Left lung (tissue), 10 donors: ENCODE results near the gene FNBP1L. TPM values are rescaled to one million over a fixed set of nuclear protein-coding genes. Genes with fewer than 3 reads are reported as not detected.

ENCODE experiments used
- ATAC-seq: fragments of 200-7000 bp; cut with Tn5 transposase; one replicate; pipeline ENCODE4 v1.9.1; 2020; ENCODE audit warnings: moderate library complexity
- DNase-seq, 4 donors: peaks; one replicate each; pipeline ENCODE4 v3.0.0-alpha.2; 2013 to 2020
- H3K27ac ChIP-seq, 2 donors: fragments of 200-600 bp; sonication (generic) in 1 of 2; one replicate each; pipeline versions ENCODE4 v1.5.0 to v1.8.0; 2020 to 2021
- H3K27me3 ChIP-seq, 2 donors: fragments of 200-600 bp; sonication (generic) in 1 of 2; one replicate each; pipeline versions ENCODE4 v1.5.0 to v1.8.0; 2020 to 2021
- H3K36me3 ChIP-seq, 2 donors: fragments of 200-600 bp; sonication (generic) in 1 of 2; one replicate each; pipeline versions ENCODE4 v1.5.0 to v1.8.0; 2020 to 2021
- H3K4me1 ChIP-seq, 2 donors: fragments of 200-600 bp; one replicate each; pipeline ENCODE4 v1.8.0; 2021
- H3K4me3 ChIP-seq, 2 donors: fragments of 200-600 bp; sonication (generic) in 1 of 2; one replicate each; pipeline versions ENCODE4 v1.5.0 to v1.8.0; 2020 to 2021; ENCODE audit warnings: mild to moderate bottlenecking in 1 of 2
- H3K9me3 ChIP-seq, 2 donors: fragments of 200-600 bp; sonication (generic) in 1 of 2; one replicate each; pipeline versions ENCODE4 v1.5.0 to v1.8.0; 2020 to 2021
- CTCF ChIP-seq, 2 donors: fragments of 200-600 bp; sonication (generic) in 1 of 2; IDR thresholded peaks; one replicate each; pipeline versions ENCODE4 v1.5.0 to v1.8.0; 2021; ENCODE audit warnings: antibody characterized with exemption in 2 of 2
- intact Hi-C, 2 donors: fragments of 100-400 bp; cut with DNase I; formaldehyde crosslinking; loops; one replicate each; pipeline versions ENCODE4 v1.11.2 to v1.14.2; 2022
- polyA plus RNA-seq, 6 donors: library from polyadenylated mRNA; unstranded; fragments of 120-200 nt; gene quantifications; one replicate each; pipeline ENCODE4 v1.2.1, GENCODE V29; 2013; ENCODE audit not compliant: insufficient read length in 6 of 6
- total RNA-seq, 2 donors: library from RNA; stranded (reverse); fragmentation: NEBNext Ultra II Directional; extraction: Animal tissue kit (Norgen Biotek cat#: 25700); gene quantifications; one replicate each; pipeline ENCODE4 v1.2.1, GENCODE V29; 2021
- donor health status: DM: no; HTN: yes; CAD: no.
- donor health status: DM: no; HTN: no; CAD: no.

The FNBP1L gene
- total and polyA plus RNA-seq, 8 donors, result 26.9 to 126 (median 112) TPM

GRCh38 chr1:93495911-93496310 lies 48.0 kb downstream of the FNBP1L start:
- intact Hi-C loops, result no loop called here
- Histone ChIP-seq H3K9me3 (no peaks in the 10 kb centered on the region), H3K36me3 (no peaks in the 10 kb centered on the region), H3K27me3 (no peaks in the 10 kb centered on the region), H3K4me3 (no peak overlapping the region), H3K27ac (no peak overlapping the region), H3K4me1 (no peaks in the 10 kb centered on the region)
- ATAC-seq (no peak), DNase-seq (no peak)
- TF ChIP-seq CTCF (IDR thresholded peaks at IDR 0.05), result no peak

GRCh38 chr1:93496520-93496919 lies 48.6 kb downstream of the FNBP1L start:
- Histone ChIP-seq H3K36me3 (no peaks in the 10 kb centered on the region), H3K27ac (no peak overlapping the region), H3K27me3 (no peaks in the 10 kb centered on the region), H3K4me1 (no peaks in the 10 kb centered on the region), H3K4me3 (no peak overlapping the region), H3K9me3 (no peaks in the 10 kb centered on the region)
- DNase-seq, result no peak
- intact Hi-C loops, result no loop called here
- no peak for TF ChIP-seq CTCF (IDR thresholded peaks at IDR 0.05)
- no peak for ATAC-seq

- no peaks in the 10 kb centered on the region for H3K4me1 ChIP-seq
- H3K4me3 ChIP-seq, result no peak overlapping the region
- DNase-seq, result no peak
- no peaks in the 10 kb centered on the region for H3K36me3 ChIP-seq
- H3K9me3 ChIP-seq, result no peaks in the 10 kb centered on the region
- no peak for ATAC-seq
- intact Hi-C loops, result no loop called here
- no peak for TF ChIP-seq CTCF (IDR thresholded peaks at IDR 0.05)
- no peaks in the 10 kb centered on the region for H3K27me3 ChIP-seq
- no peak overlapping the region for H3K27ac ChIP-seq
These were observed 51.2 kb downstream of the FNBP1L start for GRCh38 chr1:93499075-93499474.

GRCh38 chr1:93499533-93499932 lies 51.6 kb downstream of the FNBP1L start:
- no peaks in the 10 kb centered on the region for H3K27me3 ChIP-seq
- no peak overlapping the region for H3K27ac ChIP-seq
- H3K4me1 ChIP-seq, result no peaks in the 10 kb centered on the region
- H3K9me3 ChIP-seq, result no peaks in the 10 kb centered on the region
- no peaks in the 10 kb centered on the region for H3K36me3 ChIP-seq
- H3K4me3 ChIP-seq, result no peak overlapping the region
- no peak for ATAC-seq
- no peak for DNase-seq
- no peak for TF ChIP-seq CTCF (IDR thresholded peaks at IDR 0.05)
- intact Hi-C loops, result no loop called here

- no peaks in the 10 kb centered on the region for H3K4me1 ChIP-seq
- H3K27me3 ChIP-seq, result no peaks in the 10 kb centered on the region
- ATAC-seq (no peak), DNase-seq (no peak)
- H3K4me3 ChIP-seq, result no peak overlapping the region
- no peak overlapping the region for H3K27ac ChIP-seq
- intact Hi-C loops, result no loop called here
- H3K9me3 ChIP-seq, result no peaks in the 10 kb centered on the region
- H3K36me3 ChIP-seq, result no peaks in the 10 kb centered on the region
- TF ChIP-seq CTCF (IDR thresholded peaks at IDR 0.05), result no peak
These were observed 52.4 kb downstream of the FNBP1L start for GRCh38 chr1:93500275-93500674.
